ENCODE results near the gene ZFYVE28.

Gene ZFYVE28

DNA sequence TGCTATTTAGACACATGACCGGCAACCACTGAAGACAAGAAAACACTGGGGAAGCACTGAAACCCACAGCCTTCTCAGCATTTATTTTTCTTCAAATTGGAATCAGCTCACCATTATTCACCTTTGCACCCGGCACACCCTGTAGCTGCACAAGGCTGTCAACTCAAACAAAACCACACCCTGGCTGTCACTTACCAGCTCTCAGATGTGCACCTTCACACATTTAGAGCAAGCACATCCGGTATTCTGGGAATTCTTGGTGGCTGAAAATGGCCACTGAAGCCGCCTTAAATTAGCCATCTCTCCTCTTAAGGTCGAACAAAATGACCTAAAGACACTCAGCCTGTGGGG lies 5.9 kb downstream of the ZFYVE28 start:
- DNase-seq = no peak

DNA sequence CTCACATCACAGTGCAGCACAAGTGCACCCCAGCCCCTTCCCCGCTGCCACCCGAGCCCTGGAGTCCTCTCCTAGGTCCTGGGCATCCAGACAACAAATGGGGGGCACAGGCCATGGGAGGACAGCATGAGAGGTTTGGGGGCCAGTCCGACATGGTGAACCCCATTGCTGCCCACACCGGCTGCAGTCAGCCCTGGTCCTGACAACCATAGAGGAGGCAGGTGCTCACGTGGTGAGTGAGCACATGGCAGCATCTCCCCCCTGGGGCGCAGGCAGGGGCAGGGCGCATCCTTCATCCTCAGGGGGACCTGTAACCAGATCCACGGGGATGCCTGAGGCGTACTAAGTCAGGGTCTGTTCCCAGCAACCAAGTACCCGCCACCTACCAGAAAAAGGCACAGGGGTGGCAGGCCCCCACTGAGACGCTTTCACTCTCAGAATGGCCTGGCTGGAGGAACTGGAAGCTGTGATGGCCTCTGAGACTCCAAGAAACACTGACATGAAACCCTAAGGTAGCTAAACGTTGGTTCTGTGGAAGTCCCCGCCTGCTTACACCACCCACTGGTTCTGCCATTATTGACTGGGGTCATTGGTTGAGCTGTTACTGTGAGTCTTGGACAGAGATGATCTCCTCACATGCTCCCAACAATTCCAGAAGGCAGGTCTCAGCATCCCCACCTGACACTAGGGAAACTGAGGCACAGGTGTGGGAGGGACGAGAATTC lies 6.5 kb downstream of the ZFYVE28 start:
- DNase-seq = no peak

DNA sequence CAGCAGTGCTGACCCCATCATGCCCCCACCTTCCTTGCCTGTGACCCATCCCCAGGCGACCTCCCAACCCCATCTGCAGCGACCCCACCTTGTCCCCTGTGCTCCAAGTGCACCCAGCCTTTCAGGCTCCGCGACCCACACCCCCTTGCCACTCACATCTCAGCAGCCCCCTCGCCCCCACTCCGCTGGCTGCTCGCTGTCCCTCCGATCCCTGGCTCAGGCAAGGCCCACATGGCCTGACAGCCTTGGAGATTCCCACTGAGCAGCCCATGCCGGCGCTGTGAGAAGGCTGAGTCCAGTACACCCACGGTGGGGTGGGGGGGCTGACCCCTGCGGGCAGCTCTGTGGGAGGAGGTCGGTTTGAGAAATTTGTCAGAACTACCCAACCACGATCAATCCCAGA lies 9.1 kb downstream of the ZFYVE28 start:
- no peak for DNase-seq

DNA sequence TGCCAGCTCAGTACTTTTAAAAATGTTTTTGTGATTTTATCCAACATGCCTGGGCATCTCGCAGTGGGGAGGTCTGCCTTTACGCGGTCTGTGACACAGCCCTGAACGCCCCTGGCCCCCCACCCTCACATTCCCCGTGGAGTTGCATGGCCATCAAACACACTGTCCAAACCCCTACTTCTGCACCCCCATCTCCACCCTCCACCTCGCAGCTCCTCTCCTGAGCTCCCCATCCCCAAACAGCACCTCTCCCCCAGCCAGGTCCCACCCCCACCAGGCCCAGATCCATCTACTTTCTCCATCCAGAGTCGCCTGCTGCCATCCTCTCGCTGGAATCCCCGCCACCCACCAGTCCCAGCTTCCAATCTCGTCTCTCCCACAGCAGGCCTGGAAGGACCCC lies 9.5 kb downstream of the ZFYVE28 start:
- no peak for DNase-seq

DNA sequence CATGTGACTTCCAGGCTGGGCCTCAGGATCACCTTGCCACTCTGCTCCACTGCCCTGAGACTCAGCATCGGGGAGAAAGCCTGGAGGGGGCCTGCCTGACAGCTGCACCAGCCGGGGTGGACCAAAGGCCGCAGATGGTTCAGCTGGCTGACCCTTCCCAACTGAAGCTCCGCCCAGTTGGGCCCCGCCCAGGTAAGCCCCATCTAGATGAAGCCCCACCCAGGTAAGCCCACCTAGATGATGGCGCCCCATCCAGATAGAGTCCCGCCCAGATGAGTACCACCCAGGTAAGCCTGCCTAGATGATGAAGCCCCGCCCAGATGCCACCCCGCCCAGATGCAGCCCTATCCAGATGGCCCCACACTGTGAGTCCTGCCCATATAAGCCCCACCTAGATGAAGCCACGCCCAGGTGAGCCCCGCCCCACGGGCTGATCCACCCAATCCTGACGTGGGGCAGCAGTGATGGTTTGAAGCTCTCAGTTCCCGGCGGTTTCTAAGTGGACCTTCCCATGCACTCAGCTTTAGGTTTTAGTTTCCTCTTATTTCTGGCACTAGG lies 10.0 kb downstream of the ZFYVE28 start:
- peak in 1 of 56 donors; percentile 21 for DNase-seq

DNA sequence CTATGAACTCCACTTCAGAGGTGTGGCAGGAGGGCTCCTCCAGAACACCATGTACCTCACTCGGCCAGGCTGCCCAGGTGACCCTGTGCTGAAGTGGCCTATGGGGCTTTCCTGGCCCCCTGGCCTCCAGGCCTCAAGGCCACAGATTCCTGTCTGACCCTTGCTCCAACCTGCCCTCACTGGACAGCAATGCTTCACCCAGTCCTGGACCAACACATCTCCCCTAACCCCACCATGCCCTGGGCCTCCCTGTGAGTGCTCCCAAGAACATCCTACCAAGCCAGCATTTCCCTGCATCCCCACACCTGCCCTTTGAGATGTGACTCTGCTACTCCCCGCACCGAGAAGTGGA lies 10.5 kb downstream of the ZFYVE28 start:
- no peak for DNase-seq

DNA sequence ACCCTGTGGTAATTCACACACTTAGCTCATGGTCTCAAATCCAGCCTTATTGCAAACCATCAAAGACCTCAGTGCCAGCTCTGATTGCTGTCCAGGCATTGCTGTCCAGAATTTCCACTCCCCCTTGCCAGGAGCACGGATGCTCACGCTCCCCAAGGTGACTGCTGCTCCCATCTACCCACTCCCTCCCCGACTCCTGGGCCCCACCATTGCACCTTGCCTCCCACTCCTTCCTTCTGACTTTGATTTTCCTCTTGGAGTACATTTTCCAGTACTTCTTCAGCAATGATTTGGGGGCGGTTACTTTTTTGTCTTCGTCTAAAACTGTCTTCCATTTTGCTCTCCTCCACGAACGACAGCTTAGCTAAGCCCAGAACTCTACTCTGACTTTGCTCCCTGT lies 11.5 kb downstream of the ZFYVE28 start:
- DNase-seq = peak in 21 of 56 donors; percentile 13 to 66 (median 49)

DNA sequence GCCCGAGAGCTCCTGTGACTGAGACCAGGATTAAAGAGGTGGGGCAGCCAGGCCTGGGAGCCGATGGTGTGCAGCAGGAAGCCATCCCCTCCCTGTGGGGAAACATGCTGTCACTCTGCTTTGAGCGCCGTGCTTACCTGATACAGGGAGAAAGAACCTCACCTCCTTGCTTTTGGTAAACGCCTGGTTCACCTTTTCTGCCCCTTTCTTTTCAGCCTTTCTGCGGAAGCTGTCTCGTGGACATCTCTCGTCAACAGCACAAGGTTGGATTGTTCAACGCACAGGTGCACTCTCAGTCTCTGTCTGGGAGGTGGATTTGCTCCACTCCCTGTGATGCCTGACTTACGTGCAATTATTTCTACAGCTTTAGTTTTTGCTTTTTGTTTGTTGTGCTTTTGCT lies 12.0 kb downstream of the ZFYVE28 start:
- peak in 1 of 56 donors; percentile 15 for DNase-seq

DNA sequence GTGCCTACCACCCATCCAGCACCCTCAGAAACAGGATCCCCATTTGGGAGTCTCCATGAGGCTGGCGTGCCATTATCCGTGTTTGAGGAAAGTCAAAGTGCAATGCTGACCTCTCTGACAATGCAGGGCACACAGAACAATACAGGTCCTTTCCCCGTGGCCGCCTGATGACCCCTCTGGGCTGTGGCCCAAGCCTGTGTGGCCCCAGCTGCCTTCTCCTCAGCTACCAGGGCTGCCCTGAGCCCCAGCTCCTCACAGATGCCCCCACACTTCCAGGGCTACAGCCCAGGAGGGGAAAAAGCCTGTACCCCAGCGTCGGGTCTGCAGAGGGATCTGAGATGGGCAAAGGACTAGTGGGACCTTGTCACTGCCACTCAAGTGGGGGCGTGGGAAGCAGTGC lies 15.5 kb downstream of the ZFYVE28 start:
- DNase-seq = peak in 31 of 56 donors; percentile 12 to 67 (median 41)

DNA sequence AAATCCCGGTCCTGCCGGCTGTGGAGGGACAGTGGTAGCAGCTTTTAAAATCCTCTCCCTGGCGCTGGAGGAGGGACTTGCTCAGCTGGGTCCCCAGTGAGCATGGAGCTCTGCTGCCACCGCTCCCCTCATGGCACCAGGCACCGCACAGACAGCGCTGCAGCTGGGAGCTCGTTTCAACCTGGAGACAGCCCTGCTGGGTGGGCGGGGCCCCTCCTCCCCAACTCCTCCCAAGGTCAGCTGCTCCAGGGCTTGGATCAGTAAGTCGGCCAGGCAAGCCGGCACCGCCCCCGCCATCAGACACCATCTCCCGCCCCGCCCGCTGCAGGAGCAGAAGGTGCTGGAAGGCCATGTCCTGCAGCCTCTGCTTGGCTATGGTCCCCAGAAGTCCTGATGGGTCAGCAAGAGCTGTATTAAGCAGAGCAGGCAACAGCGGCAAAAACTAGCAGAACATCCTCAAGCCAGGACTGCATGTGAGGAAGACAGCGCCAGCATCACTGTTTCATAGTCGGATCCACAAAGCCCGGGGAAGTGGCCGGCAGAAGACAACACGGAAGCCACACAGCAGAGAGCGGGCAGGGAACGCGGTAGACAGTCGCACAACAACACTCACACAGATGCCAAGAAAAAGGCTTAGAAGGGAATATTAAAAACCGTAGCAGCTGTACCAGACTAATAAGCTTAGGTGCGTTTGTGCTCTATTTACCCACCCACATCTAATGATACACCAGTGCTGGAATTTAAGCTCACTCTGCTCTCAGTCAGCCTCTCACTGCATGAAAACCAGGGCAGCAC lies 16.2 kb downstream of the ZFYVE28 start:
- peak in 49 of 56 donors; percentile 10 to 85 (median 60) for DNase-seq

DNA sequence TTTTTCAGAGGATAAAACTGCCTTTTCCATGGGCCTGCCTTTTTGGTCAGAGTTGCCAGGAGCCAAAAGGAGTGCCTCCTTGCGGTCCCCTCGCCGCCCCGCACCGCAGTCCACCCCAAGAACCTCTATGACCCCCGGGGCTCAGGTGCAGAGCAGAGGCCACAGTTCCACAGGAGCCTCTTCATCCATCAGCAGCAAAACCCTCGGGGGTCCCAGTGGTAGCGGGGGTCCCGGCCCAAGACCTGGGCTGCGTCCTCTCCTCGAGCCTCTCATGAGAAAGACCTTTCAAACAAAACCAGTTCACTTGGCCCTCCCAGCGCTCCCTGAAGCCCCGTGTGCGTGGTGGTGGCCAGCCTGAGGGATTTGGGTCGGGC lies 16.8 kb downstream of the ZFYVE28 start:
- no peak for DNase-seq

DNA sequence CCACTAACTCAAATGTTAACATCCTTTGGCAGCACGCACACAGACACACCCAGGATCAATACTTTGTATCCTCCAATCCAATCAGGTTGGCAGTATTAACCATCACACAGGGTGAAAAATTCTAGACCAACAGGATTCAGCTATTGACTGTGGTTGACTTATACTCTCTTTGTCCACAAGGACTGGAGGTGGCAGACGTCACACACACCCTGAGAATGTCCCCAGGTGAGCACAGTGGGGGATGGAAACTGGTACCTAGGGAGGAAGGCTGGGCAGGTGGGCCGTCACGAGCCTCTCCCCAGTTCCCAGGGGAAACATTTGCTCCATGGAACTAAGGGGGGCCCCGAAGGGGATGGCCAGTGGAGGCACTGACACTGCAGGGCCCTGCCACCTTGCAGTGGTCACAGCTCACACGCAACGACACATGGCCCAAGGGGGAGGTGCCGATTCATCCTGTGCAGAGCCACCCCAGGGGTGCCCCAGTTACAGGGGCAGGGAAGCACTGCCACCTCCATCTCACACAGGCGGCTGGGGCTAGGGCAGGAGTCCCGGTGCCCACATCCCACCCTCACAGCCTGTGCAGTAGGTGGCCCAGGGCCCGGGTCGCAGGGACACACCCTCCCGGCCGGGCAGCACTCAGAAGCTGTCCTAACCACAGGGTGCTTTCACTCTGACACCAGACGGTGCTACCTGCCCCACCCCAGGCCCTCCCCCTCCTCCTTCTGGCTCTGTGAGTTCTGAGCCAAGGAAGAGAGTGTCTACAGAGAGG lies 17.4 kb downstream of the ZFYVE28 start:
- no peak for DNase-seq

DNA sequence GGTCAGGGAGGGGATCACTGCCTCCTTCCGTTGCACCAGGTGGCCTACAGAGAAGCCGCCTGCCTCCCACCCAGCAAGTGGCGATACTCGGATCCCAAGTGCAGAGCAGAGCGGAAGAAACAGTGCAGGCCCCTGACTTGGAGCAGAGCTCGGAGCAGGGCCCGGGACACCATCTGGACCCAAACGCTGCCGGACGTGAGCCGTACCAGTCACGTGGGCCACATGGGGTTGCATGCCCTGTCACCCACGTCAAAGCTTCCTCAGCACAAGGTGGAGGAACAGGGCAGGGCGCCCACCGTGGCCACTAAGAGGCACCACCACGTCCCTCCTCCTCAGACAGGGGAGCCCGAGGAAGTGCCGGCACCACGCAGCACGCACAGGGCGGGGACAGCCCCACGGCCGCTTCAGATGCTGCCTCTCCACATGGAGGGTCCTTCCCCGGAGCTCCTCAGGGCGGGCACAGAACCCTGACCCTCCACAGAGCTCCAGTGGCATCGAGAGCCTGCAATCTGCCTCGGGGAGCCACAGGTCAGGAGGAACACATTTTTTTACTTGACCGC lies 18.7 kb downstream of the ZFYVE28 start:
- no peak for DNase-seq

DNA sequence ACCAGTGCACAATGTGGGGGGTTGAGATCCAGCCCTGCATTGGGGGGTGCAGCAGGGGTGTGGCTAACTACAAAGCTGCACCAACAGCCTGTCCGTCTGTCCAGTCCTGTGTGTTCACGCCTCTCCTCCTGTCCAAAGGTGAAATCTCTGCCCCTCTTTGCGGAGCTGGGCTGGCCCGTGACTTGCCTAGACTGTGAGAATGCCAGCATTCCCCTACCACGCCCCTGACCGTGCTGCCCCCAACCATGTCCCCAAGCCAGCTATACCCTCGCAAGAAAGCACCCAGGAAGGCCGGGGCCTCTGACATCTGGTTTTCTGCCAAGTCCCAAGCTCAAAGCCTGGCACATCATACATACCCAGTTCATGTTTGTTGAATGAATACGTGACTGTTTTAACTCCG lies 19.2 kb downstream of the ZFYVE28 start:
- DNase-seq = no peak

DNA sequence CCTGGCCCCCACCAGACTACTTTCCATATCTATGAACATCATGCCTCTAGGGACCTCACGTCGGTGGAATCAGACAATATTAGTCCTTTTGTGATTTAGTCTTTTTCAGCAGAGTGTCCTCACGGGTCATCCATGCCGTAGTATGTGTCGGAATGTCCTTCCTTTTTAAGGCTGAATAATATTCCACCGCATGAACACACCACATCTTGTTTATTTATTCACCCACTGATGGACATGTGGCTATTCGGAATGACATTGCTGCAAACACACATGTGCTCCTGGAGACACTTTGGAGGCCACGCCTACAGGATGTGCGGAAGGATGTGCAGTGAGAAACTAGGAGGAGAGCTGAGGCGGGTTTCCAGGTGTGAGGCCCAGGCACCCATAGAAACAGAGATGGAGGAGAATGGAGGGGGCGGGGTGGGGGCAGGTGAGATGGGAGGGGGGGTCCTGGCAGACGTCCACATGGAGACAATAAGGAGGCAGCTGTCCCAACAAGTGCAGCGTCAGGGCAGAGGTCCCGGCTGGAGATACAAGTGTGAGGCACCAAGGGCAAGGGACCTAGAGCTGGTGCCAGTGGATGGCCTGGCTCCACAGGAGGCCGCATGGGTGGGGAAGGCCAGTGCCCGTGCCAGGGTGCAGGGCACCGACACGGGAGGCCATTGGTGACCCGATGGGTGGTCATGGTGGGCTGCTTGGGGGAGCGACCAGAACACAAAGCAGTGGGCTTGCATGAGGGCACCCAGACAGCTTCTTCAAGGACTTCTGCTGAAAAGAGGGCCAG lies 20.7 kb downstream of the ZFYVE28 start:
- DNase-seq = no peak

DNA sequence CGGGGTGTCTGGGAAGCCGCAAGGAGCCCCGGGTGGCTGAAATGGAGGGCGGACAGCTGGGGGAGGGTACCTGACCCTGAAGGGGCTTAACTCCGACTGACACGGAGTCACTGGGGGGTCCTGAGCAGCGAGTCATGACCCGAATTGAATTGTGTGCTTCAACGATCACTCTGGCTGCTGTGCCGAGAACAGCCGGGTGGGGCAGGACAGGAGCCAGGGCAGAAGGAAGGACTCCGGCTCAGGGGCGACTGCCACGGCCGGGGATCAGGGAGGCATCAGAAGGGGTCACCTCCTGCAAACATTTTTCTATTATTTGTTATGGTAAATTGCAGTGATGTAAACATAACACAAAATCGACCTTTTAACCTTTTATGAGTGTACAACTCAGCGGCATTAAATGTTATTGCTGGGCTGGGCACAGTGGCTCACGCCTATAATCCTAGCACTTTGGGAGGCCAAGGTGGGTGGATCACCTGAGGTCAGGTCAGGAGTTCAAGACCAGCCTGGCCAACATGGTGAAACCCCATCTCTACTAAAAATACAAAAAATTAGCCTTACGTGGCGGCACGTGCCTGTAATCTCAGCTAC lies 21.6 kb downstream of the ZFYVE28 start:
- no peak for DNase-seq

DNA sequence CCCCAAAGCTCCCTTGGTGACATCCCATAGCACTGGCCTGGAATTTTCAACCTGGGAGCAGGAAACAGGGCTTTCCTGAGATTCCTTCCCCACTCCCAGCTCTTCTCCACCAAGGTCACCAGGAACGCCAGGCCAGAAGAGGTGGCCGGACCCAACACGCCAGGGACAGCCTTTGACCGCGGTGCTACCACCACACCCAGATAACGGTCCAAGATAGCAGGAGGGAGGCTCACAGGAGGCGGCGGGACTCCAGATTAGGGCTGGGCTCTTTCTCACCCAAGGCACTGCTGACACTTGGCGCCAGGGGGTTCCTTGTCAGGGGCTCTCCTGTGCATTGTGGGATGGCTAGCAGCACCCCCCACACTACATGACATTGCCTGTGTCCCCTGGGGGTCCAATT lies 22.9 kb downstream of the ZFYVE28 start:
- DNase-seq = no peak

DNA sequence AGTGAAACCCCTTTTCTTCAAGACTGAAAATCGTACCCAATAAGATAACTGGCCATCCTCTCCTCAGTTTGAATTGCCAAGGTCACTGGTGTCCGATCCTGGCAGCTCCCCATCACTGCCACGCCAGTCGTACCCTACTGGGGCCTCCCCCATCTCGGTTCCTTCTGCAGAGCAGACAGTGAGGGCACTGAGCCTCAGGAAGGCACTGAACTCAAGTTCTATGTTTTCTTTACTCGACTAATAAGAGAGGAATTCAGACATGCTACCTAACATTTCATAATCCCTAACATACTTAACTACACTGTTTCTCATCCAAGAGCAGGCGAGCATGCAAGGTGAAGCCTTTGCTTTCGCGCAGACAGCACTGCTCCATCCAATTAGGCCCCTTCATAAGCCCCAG lies 23.4 kb downstream of the ZFYVE28 start:
- DNase-seq = no peak

DNA sequence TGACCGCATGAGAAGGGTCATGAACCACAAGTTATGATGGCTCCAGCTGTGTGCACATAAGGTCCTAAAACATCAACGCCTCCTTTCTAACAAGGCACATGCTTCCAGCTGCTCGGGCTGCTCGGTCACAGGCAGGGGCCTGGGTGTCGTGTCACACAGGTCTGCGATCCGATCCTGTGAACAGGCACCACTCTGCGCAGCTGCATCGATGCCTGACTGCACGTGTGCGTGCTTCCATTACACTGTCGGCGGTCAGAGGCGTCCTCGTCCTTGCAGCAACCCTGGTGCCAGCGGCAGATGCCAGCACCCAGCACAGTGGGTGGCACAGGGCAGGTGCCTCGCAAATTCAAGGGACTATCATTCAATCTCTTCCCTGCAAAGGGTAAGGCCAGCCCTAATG lies 23.9 kb downstream of the ZFYVE28 start:
- no peak for DNase-seq

Measured in nucleus accumbens (tissue), 56 donors.